Keratinocyte (primary cell): ENCODE measurements around the gene CHST13. TPM values are rescaled to one million over a fixed set of nuclear protein-coding genes. Genes with fewer than 3 reads are reported as not detected.

Source experiments
- DNase-seq: peaks from one replicate; pipeline ENCODE4 v3.0.0-alpha.2; 2011; ENCODE audit warnings: low read depth, missing footprints, low spot score
- FAIRE-seq: peaks from 2 replicates; lab custom pipeline; 2011; peaks lifted over from hg19 to GRCh38; lab: Jason Lieb, UNC
- H2AFZ ChIP-seq: 2 replicates; pipeline ENCODE4 v1.6.0; 2012; ENCODE audit warnings: low read length, control low read depth, inconsistent platforms; ENCODE audit not compliant: control insufficient read depth
- H3K27ac ChIP-seq: 2 replicates; pipeline ENCODE4 v1.5.1; 2011; ENCODE audit warnings: low read length; ENCODE audit not compliant: control insufficient read depth, insufficient read depth
- H3K27me3 ChIP-seq: 3 replicates; pipeline ENCODE4 v1.6.0; 2011; ENCODE audit warnings: low read length; ENCODE audit not compliant: control insufficient read depth, insufficient read depth; ENCODE audit errors: extremely low read depth
- H3K36me3 ChIP-seq, 2 experiments: 2 replicates in 1 of 2; 3 replicates in 1 of 2; pipeline ENCODE4 v1.5.1; 2011; ENCODE audit warnings: low read length in 2 of 2, mild to moderate bottlenecking in 1 of 2; ENCODE audit not compliant: control insufficient read depth in 2 of 2, insufficient read depth in 2 of 2; ENCODE audit errors: extremely low read depth in 1 of 2
- H3K4me1 ChIP-seq: 3 replicates; pipeline ENCODE4 v1.5.1; 2011; ENCODE audit warnings: low read length; ENCODE audit not compliant: control insufficient read depth, insufficient read depth; ENCODE audit errors: extremely low read depth
- H3K4me2 ChIP-seq: 3 replicates; pipeline ENCODE4 v1.6.0; 2011; ENCODE audit warnings: low read depth, low read length; ENCODE audit not compliant: control insufficient read depth, insufficient read depth; ENCODE audit errors: extremely low read depth
- H3K4me3 ChIP-seq, 3 experiments: fragments of 200-600 bp in 1 of 3; sonication (generic) in 1 of 3; 2 replicates in 2 of 3; 3 replicates in 1 of 3; pipeline ENCODE4 v1.5.1; 2011 to 2016; ENCODE audit warnings: low read length in 3 of 3, mild to moderate bottlenecking in 3 of 3, control low read depth in 2 of 3, inconsistent platforms in 1 of 3, low read depth in 1 of 3, mixed read lengths in 1 of 3, mixed run types in 1 of 3, moderate library complexity in 1 of 3; ENCODE audit not compliant: control insufficient read depth in 2 of 3, insufficient read depth in 2 of 3; ENCODE audit errors: extremely low read depth in 1 of 3
- H3K79me2 ChIP-seq: 2 replicates; pipeline ENCODE4 v1.6.0; 2012; ENCODE audit warnings: low read length; ENCODE audit not compliant: control insufficient read depth, insufficient read depth
- H3K9ac ChIP-seq: 3 replicates; pipeline ENCODE4 v1.6.0; 2011; ENCODE audit warnings: low read length; ENCODE audit not compliant: control insufficient read depth, insufficient read depth; ENCODE audit errors: extremely low read depth
- H3K9me1 ChIP-seq: 3 replicates; pipeline ENCODE4 v1.6.0; 2011; ENCODE audit warnings: low read length; ENCODE audit not compliant: control insufficient read depth, insufficient read depth; ENCODE audit errors: extremely low read depth
- H3K9me3 ChIP-seq: 2 replicates; pipeline ENCODE4 v1.5.1; 2012; ENCODE audit warnings: low read depth, low read length; ENCODE audit not compliant: control insufficient read depth
- H4K20me1 ChIP-seq: 3 replicates; pipeline ENCODE4 v1.6.0; 2011; ENCODE audit warnings: low read length; ENCODE audit not compliant: control insufficient read depth, insufficient read depth; ENCODE audit errors: extremely low read depth
- CTCF ChIP-seq, 3 experiments: IDR thresholded peaks in 1 of 3; conservative IDR thresholded peaks in 1 of 3; optimal IDR thresholded peaks in 1 of 3; 2 replicates in 2 of 3; 3 replicates in 1 of 3; pipeline versions ENCODE3 to v1.5.1; 2011; ENCODE audit warnings: low read length in 3 of 3, mild to moderate bottlenecking in 3 of 3, moderate library complexity in 2 of 3, control low read depth in 1 of 3, inconsistent platforms in 1 of 3; ENCODE audit not compliant: insufficient read depth in 2 of 3; ENCODE audit errors: extremely low read depth in 1 of 3
- EZH2 ChIP-seq: IDR thresholded peaks from one replicate; pipeline ENCODE4 v1.6.1; 2012; ENCODE audit warnings: inconsistent platforms, mild to moderate bottlenecking, low read length, moderate library complexity
- dilution Hi-C: fragments of 300-500 bp; cut with MboI; formaldehyde crosslinking; loops from one replicate; pipeline ENCODE4 v1.7.0; 2020; ENCODE audit warnings: low sequenced_read_pairs; ENCODE audit not compliant: extremely low pct_ligation_motif_present
- polyA plus RNA-seq, 5 experiments: library from polyadenylated mRNA; depleted of rRNA in 3 of 5; stranded (reverse) in 3 of 5; stranded (forward) in 1 of 5; unstranded in 1 of 5; fragments of >200 nt; gene quantifications; 1 replicate in 1 of 5; 2 replicates in 3 of 5; 3 replicates in 1 of 5; pipeline versions ENCODE4 v1.2.1 to v1.2.3, GENCODE V29; 2011 to 2012; ENCODE audit warnings: missing spikeins in 2 of 5, low read depth in 1 of 5, low replicate concordance in 1 of 5

CHST13 gene
- polyA plus RNA-seq, 1 donor (not counting 4 experiments of a cell fraction or from before 2014, with no cell fraction given): not detected

- Histone ChIP-seq H3K4me1 (no peaks in the 10 kb centered on the region), H3K9ac (no peak overlapping the region), H3K27me3 (peaks cover 17% of the 10 kb centered on the region), H3K9me1 (no peaks in the 10 kb centered on the region), H3K27ac (no peak overlapping the region), H3K36me3 (no peaks in the 10 kb centered on the region), H3K79me2 (no peaks in the 10 kb centered on the region), H2AFZ (no peak overlapping the region), H3K9me3 (no peaks in the 10 kb centered on the region), H4K20me1 (no peaks in the 10 kb centered on the region), H3K4me3 (no peak overlapping the region), H3K4me2 (no peak overlapping the region)
- FAIRE-seq (peak; percentile 68), DNase-seq (no peak)
- dilution Hi-C loops: no loop called here
- no peak for TF ChIP-seq EZH2
- TF ChIP-seq CTCF (optimal IDR thresholded peaks at IDR 0.05 in 1 of 3, IDR thresholded peaks at IDR 0.05 in 1 of 3, conservative IDR thresholded peaks at IDR 0.05 in 1 of 3; ENCODE audit: extremely low read depth in 1 of 3, insufficient read depth in 2 of 3, low read length in 3 of 3): no peak
These were observed 21.3 kb upstream of the CHST13 start for GRCh38 chr3:126502656-126503055.

- Histone ChIP-seq H4K20me1 (no peaks in the 10 kb centered on the region), H3K9ac (no peak overlapping the region), H3K36me3 (no peaks in the 10 kb centered on the region), H2AFZ (no peak overlapping the region), H3K27ac (no peak overlapping the region), H3K9me3 (no peaks in the 10 kb centered on the region), H3K9me1 (no peaks in the 10 kb centered on the region), H3K27me3 (peaks cover 17% of the 10 kb centered on the region), H3K79me2 (no peaks in the 10 kb centered on the region), H3K4me3 (no peak overlapping the region), H3K4me1 (peaks cover 3% of the 10 kb centered on the region), H3K4me2 (no peak overlapping the region)
- no peak for FAIRE-seq
- TF ChIP-seq EZH2 (no peak), CTCF (optimal IDR thresholded peaks at IDR 0.05 in 1 of 3, IDR thresholded peaks at IDR 0.05 in 1 of 3, conservative IDR thresholded peaks at IDR 0.05 in 1 of 3; ENCODE audit: extremely low read depth in 1 of 3, insufficient read depth in 2 of 3, low read length in 3 of 3) (no peak)
- no peak for DNase-seq
- dilution Hi-C loops: no loop called here
These were observed 20.3 kb upstream of the CHST13 start for GRCh38 chr3:126503701-126504100.
